ENCODE results near the gene ZNF804A. TPM values are rescaled to one million over a fixed set of nuclear protein-coding genes. Genes with fewer than 3 reads are reported as not detected.
A peak's percentile ranks its signal among the peaks of the same experiment; 100 is the strongest.
"Not testable (repeated sequence)": the region's sequence is repeated elsewhere in the genome, so short reads cannot be mapped to it uniquely, and the experiment has no call there.

Gene ZNF804A
- total RNA-seq, 1 experiment from 2014 or later = 0.29 TPM

- DNase-seq (ENCODE audit: low read depth) = no peak
Observed at GRCh38 chr2:184721881-184722280, 123.6 kb downstream of the ZNF804A start.

GRCh38 chr2:184727813-184728212, 129.5 kb downstream of the ZNF804A start:
- DNase-seq (ENCODE audit: low read depth) = no peak

- DNase-seq (ENCODE audit: low read depth) = no peak
Observed at GRCh38 chr2:184728411-184728810, 130.1 kb downstream of the ZNF804A start.

- no peak for DNase-seq (ENCODE audit: low read depth)
Observed at GRCh38 chr2:184729581-184729980, 131.3 kb downstream of the ZNF804A start.

- DNase-seq (ENCODE audit: low read depth) = no peak
Observed at GRCh38 chr2:184730288-184730687, 132.0 kb downstream of the ZNF804A start.

GRCh38 chr2:184734338-184734737, 136.0 kb downstream of the ZNF804A start:
- DNase-seq (ENCODE audit: low read depth) = no peak

- DNase-seq (ENCODE audit: low read depth) = no peak
Observed at GRCh38 chr2:184735611-184736010, 137.3 kb downstream of the ZNF804A start.

GRCh38 chr2:184743096-184743495, 144.8 kb downstream of the ZNF804A start:
- no peak for DNase-seq (ENCODE audit: low read depth)

GRCh38 chr2:184756161-184756560, 157.8 kb downstream of the ZNF804A start:
- no peak for DNase-seq (ENCODE audit: low read depth)

GRCh38 chr2:184756885-184757284, 158.6 kb downstream of the ZNF804A start:
- no peak for DNase-seq (ENCODE audit: low read depth)

- DNase-seq (ENCODE audit: low read depth) = not testable (repeated sequence)
Observed at GRCh38 chr2:184759557-184760255, 161.4 kb downstream of the ZNF804A start.

GRCh38 chr2:184760931-184761330, 162.6 kb downstream of the ZNF804A start:
- no peak for DNase-seq (ENCODE audit: low read depth)

- DNase-seq (ENCODE audit: low read depth) = no peak
Observed at GRCh38 chr2:184765112-184765895, 167.0 kb downstream of the ZNF804A start.

- DNase-seq (ENCODE audit: low read depth) = no peak
Observed at GRCh38 chr2:184767059-184767458, 168.7 kb downstream of the ZNF804A start.

- DNase-seq (ENCODE audit: low read depth) = no peak
Observed at GRCh38 chr2:184769023-184769422, 170.7 kb downstream of the ZNF804A start.

- no peak for DNase-seq (ENCODE audit: low read depth)
Observed at GRCh38 chr2:184769686-184770085, 171.4 kb downstream of the ZNF804A start.

GRCh38 chr2:184779777-184780176, 181.4 kb downstream of the ZNF804A start:
- DNase-seq (ENCODE audit: low read depth) = no peak

GRCh38 chr2:184780384-184780783, 182.1 kb downstream of the ZNF804A start:
- DNase-seq (ENCODE audit: low read depth) = no peak

- no peak for DNase-seq (ENCODE audit: low read depth)
Observed at GRCh38 chr2:184780944-184781343, 182.6 kb downstream of the ZNF804A start.

- no peak for DNase-seq (ENCODE audit: low read depth)
Observed at GRCh38 chr2:184783576-184783975, 185.2 kb downstream of the ZNF804A start.

GRCh38 chr2:184793176-184793575, 194.8 kb downstream of the ZNF804A start:
- DNase-seq (ENCODE audit: low read depth) = peak; percentile 2

- DNase-seq (ENCODE audit: low read depth) = no peak
Observed at GRCh38 chr2:184799379-184799778, 201.1 kb downstream of the ZNF804A start.

- DNase-seq (ENCODE audit: low read depth) = no peak
Observed at GRCh38 chr2:184814421-184814820, 216.1 kb downstream of the ZNF804A start.

Measured in LHCN-M2 (cell line).